NCI-H187 treated with DMSO at 0.1 percent for 48 hours (cell line): ENCODE results near the gene SOX6.
"Not testable (repeated sequence)": the region's sequence is repeated elsewhere in the genome, so short reads cannot be mapped to it uniquely, and the experiment has no call there.

ENCODE experiments used
- DNase-seq: peaks from one replicate; lab custom pipeline; 2025; lab: John Stamatoyannopoulos, UW

Gene SOX6

DNA sequence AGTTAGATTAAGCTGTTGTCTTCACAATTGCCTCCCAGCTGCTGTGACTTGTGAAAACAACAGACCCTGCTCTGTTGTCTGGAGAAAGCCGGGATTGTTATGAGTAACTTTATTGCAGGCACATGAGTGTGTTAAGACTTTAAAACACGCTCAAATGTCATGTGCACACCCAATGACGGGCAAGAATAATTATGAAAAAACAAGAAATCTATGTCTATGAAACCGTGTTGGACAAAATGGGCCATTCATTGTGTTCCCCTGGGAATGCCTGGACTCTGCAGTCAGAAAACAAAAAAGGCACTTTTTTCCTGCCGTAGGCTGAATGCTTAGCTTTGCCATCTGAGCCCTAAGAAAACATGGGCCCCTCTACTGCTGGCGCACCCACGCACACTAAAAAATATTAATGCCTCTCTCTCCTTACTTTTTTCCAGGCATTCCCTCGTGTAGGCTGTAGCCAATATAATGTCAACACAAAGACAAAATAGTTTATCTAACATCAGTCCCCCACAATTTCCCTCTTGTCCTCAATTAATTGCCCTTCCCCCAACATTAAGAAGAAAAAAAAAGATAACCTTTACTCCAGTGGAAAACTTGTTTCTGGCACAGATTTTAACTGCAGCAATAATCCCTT is 207.9 kb downstream of the SOX6 start:
- DNase-seq, result no peak

DNA sequence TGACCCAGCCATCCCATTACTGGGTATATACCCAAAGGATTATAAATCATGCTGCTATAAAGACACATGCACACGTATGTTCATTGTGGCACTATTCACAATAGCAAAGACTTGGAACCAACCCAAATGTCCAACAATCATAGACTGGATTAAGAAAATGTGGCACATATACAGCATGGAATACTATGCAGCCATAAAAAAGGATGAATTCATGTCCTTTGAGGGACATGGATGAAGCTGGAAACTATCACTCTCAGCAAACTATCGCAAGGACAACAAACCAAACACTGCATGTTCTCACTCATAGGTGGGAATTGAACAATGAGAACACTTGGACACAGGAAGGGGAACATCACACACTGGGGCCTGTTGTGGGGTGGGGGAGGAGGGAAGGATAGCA is 209.4 kb downstream of the SOX6 start:
- DNase-seq, result not testable (repeated sequence)

DNA sequence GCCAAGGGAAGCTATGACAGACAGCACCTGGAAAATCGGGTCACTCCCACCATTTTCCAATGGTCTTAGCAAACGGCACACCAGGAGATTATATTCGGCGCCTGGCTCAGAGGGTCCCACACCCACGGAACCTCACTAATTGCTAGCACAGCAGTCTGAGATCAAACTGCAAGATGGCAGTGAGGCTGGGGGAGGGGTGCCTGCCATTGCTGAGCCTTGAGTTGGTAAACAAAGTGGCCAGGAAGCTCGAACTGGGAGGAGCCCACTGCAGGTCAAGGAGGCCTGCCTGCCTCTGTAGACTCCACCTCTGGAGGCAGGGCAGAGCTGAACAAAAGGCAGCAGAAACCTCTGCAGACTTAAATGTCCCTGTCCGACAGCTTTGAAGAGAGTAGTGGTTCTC is 214.7 kb downstream of the SOX6 start:
- DNase-seq, result not testable (repeated sequence)

DNA sequence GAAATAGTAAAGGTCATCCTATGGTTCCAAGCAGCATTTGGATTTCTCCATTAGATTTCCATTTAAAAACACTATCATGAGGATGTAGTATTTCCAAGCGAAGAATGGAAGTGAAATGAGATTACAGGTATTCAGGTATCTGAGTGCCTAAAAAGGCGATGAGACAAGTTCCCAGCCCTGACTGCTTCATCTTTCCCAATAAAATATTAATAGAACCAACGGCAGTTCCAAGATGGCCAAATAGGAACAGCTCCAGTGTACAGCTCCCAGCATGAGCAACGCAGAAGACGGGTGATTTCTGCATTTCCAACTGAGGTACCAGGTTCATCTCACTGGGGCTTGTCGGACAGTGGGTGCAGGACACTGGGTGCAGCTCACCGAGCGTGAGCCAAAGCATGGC is 215.2 kb downstream of the SOX6 start:
- DNase-seq, result not testable (repeated sequence)

DNA sequence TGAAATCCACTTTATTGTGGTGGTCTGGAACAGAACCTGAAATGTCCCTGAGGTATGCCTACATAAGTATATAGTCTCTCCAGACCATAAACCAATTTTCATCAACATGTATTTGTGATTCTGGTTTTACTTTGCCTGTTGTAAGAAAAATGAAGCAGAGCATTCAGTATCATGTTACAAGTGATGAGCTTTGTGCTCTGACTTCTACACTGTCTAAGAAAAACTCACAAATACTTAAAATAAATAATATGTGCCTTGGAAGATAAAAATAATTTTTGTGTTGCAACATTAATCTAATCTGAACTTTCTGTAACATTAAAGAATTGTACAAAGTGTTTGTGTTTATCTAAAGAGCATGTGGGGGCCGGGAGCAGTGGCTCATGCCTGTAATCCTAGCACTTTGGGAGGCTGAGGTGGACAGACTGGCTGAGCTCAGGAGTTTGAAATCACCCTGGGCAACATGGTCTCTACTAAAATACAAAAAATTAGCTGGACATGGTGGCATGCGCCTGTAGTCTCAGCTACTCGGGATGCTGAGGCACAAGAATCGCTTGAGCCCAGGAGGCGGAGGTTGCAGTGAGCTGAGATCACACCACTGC is 219.5 kb downstream of the SOX6 start:
- no peak for DNase-seq

DNA sequence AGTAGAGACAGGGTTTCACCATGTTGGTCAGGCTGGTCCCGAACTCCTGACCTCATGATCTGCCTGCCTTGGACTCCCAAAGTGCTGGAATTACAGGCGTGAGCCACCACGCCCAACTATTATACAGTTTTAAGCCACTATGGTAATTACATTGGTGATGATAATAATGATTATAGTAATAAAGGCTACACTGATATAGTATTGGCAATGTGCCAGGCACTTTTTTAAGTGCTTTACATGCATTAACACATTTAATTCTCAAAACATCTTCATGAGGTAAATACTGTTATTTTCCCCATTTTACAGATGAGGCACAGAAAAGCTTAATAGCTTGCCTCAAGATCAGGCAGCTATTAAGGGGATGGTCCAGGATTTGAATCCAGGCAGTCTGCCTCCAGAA is 222.5 kb downstream of the SOX6 start:
- no peak for DNase-seq

DNA sequence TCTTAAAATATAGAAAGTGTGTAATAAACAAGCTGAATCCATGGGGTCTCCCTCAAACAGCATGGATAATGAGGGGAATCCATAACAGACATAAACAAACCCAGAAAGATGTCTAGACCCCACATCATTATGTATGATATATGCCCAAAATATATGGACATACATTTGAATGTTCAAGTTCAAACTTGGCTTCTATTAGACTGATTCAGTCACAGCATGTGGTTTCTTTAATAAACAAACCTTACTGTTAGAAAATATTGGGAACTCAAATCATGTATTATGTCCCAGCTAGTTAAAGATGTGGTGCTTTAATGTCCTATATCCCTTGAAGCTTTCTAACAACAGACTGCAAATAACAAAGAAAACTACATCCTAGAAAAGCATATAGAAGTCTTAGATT is 228.6 kb downstream of the SOX6 start:
- no peak for DNase-seq

DNA sequence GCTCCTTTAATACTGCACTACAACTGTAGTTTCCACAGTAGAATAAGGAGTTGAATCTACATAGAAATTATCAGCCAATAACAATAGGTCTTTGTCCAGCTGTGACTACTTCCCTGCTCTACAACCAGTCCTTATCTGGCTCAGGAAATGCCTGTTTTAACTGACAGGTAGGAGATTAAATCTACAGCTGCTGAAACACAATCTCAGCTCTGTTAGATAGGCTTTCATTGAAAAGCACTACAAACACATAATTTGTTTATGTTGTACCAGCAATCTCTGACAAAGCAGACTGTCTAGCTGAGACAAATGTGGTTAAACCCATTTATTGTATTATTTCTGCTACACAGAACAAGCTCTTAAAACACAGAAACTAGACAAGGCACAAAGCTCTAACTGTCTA is 230.0 kb downstream of the SOX6 start:
- DNase-seq, result no peak

DNA sequence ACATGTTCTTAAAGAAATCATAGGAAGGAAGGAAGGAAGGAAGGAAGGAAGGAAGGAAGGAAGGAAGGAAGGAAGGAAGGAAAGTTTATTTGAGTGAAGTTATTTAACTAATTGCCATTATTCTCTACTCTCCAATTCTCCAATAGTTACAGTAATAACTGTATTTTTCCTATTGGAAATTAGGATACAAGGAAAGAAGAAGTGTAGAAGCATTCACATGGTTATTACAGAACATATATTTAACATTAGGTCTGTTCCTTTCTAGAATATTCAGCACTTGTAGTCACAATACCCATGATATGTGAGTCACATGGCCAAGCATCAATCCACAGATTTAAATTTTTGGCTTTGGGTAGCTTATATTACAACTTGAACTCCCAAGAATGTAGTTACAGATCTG is 230.6 kb downstream of the SOX6 start:
- DNase-seq, result no peak

DNA sequence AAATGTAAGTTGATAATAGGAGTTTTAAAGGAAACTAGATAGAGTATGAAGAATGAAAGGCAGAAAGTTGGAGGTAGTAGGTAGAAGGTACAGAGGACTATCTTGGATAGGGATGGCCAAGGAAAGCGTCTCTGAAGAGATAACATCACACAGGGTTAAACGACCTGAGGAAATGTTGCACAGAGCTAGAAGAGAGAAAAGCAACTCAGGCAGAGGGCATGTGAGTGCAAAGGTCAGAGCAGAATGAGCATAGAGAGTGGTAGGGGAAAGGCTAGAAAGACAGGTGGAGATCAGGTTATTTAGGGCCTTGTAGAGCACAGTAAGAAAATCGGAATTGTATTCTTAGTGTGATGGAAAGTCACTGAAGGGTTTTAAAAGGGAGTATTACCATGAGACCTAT is 232.0 kb downstream of the SOX6 start:
- no peak for DNase-seq

DNA sequence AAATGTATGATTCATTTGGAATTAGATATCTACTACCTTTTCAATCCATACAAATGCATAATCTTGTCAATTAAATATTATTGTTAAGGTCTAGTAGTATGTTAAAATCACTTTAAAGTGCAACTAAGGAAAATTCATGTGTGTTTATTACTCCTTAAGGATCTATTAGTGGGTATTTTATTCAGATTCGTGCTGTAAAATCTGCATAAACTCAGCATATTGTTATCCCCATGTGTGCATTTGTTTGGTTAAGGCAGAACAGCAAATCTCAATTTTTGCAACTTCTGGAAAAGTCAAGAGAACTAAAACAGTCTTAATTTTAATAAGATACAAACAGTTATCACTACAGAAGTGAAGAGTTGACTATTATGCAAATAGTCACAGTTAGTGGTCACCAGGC is 234.5 kb downstream of the SOX6 start:
- no peak for DNase-seq

DNA sequence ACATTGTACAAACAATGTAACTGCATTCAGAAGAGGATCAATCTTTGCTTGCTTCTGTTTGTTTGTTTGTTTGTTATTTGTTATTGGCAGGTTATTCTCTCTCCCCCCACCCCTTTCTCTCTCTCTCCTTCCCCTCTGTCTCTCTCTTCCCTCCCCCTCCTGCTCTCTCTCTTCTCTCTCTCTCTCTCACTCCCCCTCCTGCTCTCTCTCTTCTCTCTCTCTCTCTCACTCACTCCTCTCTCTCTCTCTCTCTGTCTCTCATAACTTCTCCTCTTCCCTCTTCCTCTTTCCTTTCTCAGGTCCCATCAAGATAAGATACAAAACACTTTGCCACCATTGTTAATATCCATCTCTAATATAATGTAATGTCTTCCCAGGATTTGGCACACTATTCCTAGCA is 236.3 kb downstream of the SOX6 start:
- no peak for DNase-seq

DNA sequence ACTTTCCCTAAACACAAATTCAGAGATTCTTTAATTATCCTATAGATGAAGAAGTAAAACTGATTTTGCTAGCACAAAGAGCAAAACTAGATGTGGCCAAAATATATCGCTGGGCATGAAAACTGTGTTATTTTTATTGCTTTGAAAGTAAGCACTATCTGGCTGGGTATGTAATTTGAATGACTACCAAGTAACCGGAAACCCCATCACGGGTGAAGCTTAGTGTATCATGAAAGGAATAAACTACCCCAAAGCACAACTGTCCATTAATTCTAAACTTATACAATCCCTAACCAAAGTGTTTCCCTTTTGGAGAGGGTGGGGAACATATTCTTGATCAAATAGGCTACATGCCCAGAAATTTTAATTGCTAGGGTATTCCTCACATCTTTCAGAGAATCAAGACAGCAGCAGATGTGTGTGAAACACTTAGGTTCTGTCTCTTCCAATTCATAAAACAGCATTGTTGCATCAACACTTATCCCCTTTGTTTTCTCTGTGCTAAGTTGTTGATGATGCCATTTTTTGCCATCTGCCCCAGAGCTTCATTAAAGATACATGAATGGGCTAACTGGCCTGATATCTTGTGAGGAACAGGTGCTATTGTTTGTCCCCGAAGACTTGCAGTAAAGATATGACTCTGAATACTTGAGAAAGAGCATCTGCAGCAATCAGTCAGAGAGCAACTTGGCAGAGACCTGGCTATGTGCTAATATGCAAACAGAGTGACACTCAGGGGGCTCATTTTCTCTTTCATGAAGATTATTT is 238.2 kb downstream of the SOX6 start:
- peak; percentile 35 for DNase-seq

DNA sequence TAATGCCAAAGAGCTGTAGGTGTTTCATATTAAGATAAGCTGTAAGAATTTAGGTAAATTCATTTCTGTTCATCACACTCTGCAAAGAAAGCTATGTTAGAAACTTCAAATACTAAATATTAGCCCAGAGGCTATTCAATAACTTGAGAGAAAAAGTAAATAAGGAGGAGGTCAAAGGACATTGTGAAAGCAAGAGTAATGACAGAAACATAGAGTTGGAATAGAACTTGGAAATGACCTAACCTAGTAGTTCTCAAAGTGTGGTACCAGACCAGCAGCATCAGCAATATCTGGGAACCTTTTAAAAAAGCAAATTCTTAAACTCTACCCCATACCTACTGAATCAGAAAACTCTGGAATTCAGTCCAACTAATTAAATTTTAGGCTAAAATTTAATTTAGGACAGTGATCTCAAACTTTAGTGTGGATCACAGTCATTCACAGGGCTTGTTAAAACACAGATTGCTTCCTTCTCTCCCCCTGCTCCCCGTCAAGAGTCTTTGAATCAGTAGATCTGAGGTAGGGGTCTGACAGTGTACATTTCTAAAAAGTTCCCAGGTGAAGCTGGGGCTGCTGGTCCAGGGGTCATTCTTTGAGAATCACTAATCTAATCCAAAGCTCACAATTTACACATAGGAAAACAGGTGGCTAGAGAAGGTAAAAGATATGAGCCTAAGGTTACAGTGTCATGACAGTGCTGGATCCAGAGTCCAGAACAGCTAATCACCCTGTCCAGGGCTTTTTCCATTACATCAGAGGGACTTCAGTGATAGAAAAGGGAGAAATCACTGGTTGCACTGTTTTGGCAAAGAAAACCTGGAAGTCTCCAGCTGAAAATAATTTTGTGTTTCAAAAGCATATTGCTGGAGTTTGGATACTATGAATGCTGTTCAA is 241.1 kb downstream of the SOX6 start:
- no peak for DNase-seq

DNA sequence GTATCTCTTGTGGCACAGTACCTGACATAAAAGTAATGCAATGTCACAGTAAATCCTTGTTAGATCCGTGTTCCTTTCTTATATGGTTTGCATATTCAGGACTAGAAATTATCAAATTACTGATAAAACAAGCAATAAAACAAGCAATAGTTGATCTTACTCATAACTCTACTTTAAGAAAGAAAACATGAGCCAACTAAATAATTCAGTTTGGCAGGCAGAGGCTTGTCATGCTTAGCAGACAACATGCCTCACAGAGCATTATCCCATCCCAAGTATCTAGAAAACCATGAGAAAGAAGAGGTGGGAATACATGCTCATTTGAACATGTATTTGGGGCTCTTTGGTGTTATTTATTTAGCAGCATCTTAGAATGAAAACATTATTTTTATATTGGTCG is 241.9 kb downstream of the SOX6 start:
- no peak for DNase-seq

DNA sequence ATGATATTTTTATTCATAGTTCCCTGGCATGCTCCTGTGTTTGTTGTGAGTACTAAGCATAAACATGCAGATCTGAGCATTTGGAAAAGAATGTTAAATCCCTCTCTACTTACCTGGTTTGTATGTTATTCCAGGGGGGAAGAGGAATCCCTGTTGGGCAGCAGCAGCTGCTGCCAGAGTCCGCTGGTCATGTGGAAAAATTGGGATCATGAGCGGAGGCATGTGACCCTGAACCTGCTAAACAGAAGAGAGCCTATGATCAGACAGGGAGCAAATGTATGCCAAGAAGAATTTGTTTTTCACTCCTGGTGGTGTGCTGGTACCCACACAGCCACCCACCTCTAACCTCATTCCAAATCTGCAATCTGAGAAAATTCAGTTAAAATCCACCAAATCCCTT is 244.7 kb downstream of the SOX6 start:
- DNase-seq, result no peak

DNA sequence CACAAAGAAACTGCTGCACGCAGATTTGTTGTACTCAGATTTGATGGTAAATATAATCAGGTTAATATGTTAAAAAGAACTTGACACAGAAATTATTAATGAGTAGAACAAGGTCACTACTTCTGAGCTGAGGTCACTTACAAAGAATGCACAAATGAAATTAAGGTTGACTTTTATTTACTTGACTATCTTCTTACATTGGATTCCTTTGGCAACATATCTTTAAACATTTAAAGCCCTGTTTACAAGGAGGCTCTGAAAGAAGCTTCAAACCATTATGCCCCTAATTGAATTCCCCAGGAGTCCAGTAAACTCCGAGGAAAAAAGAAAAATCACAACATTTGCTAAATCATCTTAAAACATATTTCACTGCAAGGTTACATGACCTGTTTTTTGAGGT is 245.5 kb downstream of the SOX6 start:
- no peak for DNase-seq

DNA sequence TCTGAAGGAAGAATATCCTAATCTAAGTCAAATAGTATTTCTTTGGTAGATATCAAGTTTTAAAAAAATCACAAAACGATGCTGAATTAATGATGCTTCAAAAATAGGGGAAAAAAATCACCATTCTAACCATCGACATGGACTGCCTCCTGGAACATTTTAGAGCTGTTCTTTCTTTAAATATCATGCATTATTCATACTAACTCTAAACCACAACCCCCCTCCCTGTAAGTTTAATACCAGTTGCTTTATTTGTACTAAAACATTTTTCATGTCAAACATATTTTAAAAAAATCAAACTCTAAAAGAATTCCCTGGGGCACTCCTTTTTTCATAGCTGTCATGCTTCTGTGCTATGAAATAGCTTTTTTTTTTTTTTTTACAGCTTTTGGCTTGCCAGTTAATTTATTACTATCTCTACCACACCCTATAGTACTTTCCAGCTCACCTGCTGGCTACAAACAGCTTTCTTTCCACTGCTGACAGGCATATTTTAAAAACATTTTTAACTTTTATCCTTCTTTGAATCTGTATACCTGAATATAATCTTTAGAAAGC is 256.9 kb downstream of the SOX6 start:
- DNase-seq, result no peak

DNA sequence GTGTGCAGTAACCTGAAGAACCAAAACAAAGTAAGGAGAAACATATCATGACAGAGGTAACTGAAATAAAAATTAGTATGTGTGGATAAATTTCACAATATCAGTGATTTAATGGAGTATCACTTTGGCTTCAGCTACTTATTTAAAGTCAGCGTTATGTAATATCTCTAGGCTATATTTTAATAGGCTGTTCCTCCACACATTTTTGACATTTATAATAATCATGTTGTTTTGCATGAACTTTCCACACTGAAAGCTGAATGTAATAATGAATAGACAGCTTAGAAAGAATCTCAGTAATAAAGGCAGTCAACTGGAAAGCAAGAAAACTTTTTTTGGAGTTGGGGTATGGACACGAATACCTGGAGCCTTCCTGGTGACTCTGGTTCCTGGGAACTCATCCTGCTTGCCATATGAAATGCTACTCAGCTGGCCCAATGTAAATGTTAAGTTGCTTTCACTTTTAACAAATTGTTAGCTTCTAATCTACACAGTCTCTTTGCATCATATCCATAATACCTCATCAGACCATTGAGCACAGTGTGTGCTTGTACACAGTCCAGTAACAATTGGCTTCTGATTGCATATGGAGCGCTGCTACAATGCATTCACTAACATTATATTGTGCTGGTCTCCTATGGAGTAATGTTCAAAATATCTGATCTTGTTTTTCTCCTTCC is 257.7 kb downstream of the SOX6 start:
- DNase-seq, result no peak

DNA sequence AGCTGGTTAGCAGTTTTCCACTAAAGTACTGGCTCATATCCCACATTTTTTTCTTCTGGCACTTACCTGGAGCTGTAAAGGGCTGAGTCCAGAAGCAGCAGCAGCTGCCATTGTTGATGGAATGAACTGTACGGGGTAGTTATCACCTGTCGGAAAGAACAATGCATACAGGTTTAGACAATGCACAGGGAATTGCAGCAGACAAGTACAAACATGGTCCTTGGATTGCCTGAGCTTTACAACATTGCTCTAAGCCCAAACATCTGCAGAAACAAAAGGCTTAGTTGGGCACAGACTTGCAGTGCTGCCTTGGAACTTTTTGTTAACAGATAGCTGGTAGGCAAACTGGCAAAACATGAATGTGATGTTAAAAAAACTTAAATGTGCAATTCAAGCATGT is 258.8 kb downstream of the SOX6 start:
- peak; percentile 91 for DNase-seq

DNA sequence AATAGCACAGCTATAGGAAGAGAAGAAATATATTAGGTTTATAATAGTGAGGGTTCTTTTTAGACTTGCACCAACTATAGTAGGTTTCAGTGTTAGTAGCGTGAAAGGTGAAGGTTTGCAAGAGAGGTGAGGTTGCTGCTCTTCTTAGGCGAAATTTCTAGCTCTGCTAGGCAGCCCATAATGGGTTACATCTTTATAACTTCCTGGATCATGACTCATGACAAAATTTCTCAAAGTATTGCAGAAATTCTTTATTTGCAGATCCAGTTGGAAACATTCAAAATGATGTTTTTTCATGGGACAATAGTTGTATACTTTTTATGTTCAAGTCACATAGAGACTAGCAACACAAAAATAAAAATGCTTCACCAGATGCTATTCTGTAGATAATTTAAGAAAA is 260.0 kb downstream of the SOX6 start:
- DNase-seq, result no peak

DNA sequence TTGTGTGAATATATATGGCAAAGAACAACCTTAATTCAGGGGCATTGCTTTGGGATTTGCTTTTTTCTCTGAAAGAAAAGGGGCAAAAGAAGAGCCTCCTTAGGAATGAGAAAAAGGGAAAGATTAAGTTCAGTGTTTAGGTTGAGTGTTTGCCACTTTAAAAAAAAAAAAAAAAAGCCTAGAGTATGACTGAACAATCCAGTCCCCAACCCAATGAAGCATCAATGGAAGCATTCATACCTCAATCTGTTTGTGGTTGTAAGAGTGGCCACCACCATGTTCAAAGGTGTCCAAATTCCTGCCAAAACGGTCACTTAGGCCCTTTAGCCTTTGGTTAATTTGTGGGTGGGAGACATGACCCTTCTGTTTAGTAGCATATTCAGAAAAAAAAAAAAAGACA is 260.6 kb downstream of the SOX6 start:
- DNase-seq, result no peak
